Measurements from ENCODE around the gene LOXL1.

Gene LOXL1

DNA sequence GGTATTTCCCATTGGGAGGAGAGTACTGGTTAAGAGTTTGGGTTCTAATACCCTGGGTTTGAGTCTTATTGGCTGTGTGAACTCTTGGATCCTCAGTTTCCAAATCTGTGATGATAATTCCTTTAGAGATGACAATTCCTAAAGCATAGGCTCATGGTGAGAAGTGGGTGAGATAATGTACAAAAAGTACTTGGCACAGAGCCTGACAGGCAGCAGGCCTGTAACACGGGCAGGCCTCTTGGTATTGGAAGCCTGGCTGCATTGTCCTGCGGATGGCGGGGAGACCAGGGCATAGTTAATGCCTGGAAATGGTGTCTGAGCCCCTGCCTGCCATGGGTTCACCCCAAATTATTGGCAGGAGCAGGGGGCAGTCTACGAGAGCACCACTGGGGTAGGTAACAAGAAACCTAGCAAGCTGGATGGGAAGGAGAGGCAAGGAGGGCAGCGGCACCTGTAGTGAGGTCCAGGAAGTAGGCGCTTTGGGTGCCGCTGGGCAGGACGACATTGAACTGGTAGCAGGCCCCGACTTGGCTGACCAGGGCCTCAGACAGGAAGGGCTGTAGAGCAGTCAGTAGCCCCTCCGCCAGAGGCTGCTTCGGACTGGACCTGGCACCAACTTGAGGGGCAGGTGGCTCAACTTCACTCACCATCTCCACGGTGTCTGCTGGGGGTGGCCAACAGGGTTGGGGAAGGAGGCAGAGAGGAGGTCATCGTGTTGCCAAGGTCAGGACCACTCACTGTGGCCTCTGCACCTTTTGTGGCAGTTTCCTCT is 58.1 kb downstream of the LOXL1 start:
- peaks cover 21% of the 10 kb centered on the region for H3K4me1 Mint-ChIP-seq (ENCODE audit: low read depth)
- no peaks in the 10 kb centered on the region for H3K27me3 Mint-ChIP-seq (ENCODE audit: low read depth)
- no peak overlapping the region for H3K27ac Mint-ChIP-seq
- H3K36me3 Mint-ChIP-seq (ENCODE audit: low read depth), result peaks cover 7% of the 10 kb centered on the region
- H3K4me3 Mint-ChIP-seq, result no peak overlapping the region
- DNase-seq (ENCODE audit: low spot score), result no peak
- H3K9me3 Mint-ChIP-seq, result no peaks in the 10 kb centered on the region

DNA sequence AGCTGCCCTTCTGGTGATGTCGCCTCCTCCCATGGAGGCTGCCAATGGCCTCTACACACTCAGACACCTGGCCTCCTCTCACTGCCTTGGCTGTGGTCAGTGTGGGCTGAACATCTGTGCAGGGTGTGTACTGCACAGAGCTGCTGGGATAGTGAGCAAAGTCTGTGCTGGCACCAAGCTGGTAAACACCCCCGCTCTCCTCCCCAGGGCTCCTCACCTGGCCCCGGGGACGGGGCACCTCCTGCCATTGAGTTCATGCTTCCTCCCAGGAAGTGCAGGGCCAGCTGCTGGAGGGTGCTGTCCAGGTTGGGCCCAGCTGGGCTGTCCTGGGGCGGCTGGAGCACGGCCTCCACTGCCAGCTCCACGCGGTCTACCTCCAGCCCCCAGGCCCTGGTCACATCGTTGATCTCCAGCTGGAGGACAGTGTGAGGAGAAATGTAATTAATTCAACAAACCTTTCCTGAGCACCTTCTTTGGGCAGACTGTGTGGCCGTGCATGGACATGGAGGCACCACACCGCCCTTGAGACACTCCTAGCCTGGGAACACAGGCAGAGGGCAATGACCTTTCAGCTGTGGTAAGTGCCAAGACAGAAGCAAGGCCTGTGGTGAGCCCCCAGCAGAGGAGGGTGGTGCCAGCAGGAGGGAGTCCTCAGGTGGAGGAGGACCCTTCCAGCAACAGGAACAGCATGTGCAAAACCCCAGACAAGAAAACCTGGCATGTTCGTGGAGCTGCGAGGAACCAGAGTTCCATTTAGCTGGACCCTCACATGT is 59.0 kb downstream of the LOXL1 start:
- Mint-ChIP-seq H3K9me3 (no peaks in the 10 kb centered on the region), H3K36me3 (ENCODE audit: low read depth) (peaks cover 7% of the 10 kb centered on the region), H3K27me3 (ENCODE audit: low read depth) (no peaks in the 10 kb centered on the region), H3K4me1 (ENCODE audit: low read depth) (peaks cover 23% of the 10 kb centered on the region), H3K27ac (peak overlapping the region; percentile 35), H3K4me3 (no peak overlapping the region)
- no peak for DNase-seq (ENCODE audit: low spot score)

- DNase-seq (ENCODE audit: low spot score), result no peak
- Mint-ChIP-seq H3K27ac (peak overlapping the region; percentile 31), H3K4me1 (ENCODE audit: low read depth) (peaks cover 19% of the 10 kb centered on the region), H3K4me3 (no peak overlapping the region), H3K27me3 (ENCODE audit: low read depth) (no peaks in the 10 kb centered on the region), H3K9me3 (no peaks in the 10 kb centered on the region), H3K36me3 (ENCODE audit: low read depth) (peaks cover 7% of the 10 kb centered on the region)
Measured at GRCh38 chr15:73986055-73986775, 60.0 kb downstream of the LOXL1 start.

- no peak for DNase-seq (ENCODE audit: low spot score)
- peaks cover 7% of the 10 kb centered on the region for H3K36me3 Mint-ChIP-seq (ENCODE audit: low read depth)
- no peaks in the 10 kb centered on the region for H3K9me3 Mint-ChIP-seq
- no peaks in the 10 kb centered on the region for H3K27me3 Mint-ChIP-seq (ENCODE audit: low read depth)
- peaks cover 17% of the 10 kb centered on the region for H3K4me1 Mint-ChIP-seq (ENCODE audit: low read depth)
- H3K4me3 Mint-ChIP-seq, result no peak overlapping the region
- no peak overlapping the region for H3K27ac Mint-ChIP-seq
Measured at GRCh38 chr15:73986776-73987056, 60.5 kb downstream of the LOXL1 start.

GRCh38 chr15:73987250-73987649 is 61.0 kb downstream of the LOXL1 start:
- no peaks in the 10 kb centered on the region for H3K27me3 Mint-ChIP-seq (ENCODE audit: low read depth)
- DNase-seq (ENCODE audit: low spot score), result no peak
- peaks cover 12% of the 10 kb centered on the region for H3K4me1 Mint-ChIP-seq (ENCODE audit: low read depth)
- no peak overlapping the region for H3K27ac Mint-ChIP-seq
- H3K4me3 Mint-ChIP-seq, result no peak overlapping the region
- H3K36me3 Mint-ChIP-seq (ENCODE audit: low read depth), result peaks cover 7% of the 10 kb centered on the region
- no peaks in the 10 kb centered on the region for H3K9me3 Mint-ChIP-seq

GRCh38 chr15:73987681-73988444 is 61.6 kb downstream of the LOXL1 start:
- Mint-ChIP-seq H3K4me1 (ENCODE audit: low read depth) (peaks cover 15% of the 10 kb centered on the region), H3K36me3 (ENCODE audit: low read depth) (peaks cover 7% of the 10 kb centered on the region), H3K4me3 (no peak overlapping the region), H3K9me3 (no peaks in the 10 kb centered on the region), H3K27me3 (ENCODE audit: low read depth) (no peaks in the 10 kb centered on the region), H3K27ac (no peak overlapping the region)
- DNase-seq (ENCODE audit: low spot score), result no peak

GRCh38 chr15:73988445-73988969 is 62.2 kb downstream of the LOXL1 start:
- Mint-ChIP-seq H3K9me3 (no peaks in the 10 kb centered on the region), H3K4me1 (ENCODE audit: low read depth) (peaks cover 18% of the 10 kb centered on the region), H3K36me3 (ENCODE audit: low read depth) (peaks cover 7% of the 10 kb centered on the region), H3K27me3 (ENCODE audit: low read depth) (no peaks in the 10 kb centered on the region), H3K27ac (no peak overlapping the region), H3K4me3 (no peak overlapping the region)
- DNase-seq (ENCODE audit: low spot score), result no peak

- DNase-seq (ENCODE audit: low spot score), result no peak
- no peaks in the 10 kb centered on the region for H3K27me3 Mint-ChIP-seq (ENCODE audit: low read depth)
- H3K4me3 Mint-ChIP-seq, result no peak overlapping the region
- H3K27ac Mint-ChIP-seq, result no peak overlapping the region
- H3K36me3 Mint-ChIP-seq (ENCODE audit: low read depth), result peaks cover 5% of the 10 kb centered on the region
- H3K9me3 Mint-ChIP-seq, result no peaks in the 10 kb centered on the region
- peaks cover 25% of the 10 kb centered on the region for H3K4me1 Mint-ChIP-seq (ENCODE audit: low read depth)
Measured at GRCh38 chr15:73989001-73989798, 62.9 kb downstream of the LOXL1 start.

- Mint-ChIP-seq H3K27ac (no peak overlapping the region), H3K4me1 (ENCODE audit: low read depth) (peaks cover 29% of the 10 kb centered on the region), H3K4me3 (peak overlapping the region; percentile 84), H3K9me3 (no peaks in the 10 kb centered on the region), H3K27me3 (ENCODE audit: low read depth) (no peaks in the 10 kb centered on the region), H3K36me3 (ENCODE audit: low read depth) (peaks cover 8% of the 10 kb centered on the region)
- DNase-seq (ENCODE audit: low spot score), result no peak
Measured at GRCh38 chr15:73990250-73991005, 64.2 kb downstream of the LOXL1 start.

- Mint-ChIP-seq H3K4me1 (ENCODE audit: low read depth) (peaks cover 33% of the 10 kb centered on the region), H3K4me3 (peak overlapping the region; percentile 84)
Measured at GRCh38 chr15:73991260-73991659, 65.0 kb downstream of the LOXL1 start.

DNA sequence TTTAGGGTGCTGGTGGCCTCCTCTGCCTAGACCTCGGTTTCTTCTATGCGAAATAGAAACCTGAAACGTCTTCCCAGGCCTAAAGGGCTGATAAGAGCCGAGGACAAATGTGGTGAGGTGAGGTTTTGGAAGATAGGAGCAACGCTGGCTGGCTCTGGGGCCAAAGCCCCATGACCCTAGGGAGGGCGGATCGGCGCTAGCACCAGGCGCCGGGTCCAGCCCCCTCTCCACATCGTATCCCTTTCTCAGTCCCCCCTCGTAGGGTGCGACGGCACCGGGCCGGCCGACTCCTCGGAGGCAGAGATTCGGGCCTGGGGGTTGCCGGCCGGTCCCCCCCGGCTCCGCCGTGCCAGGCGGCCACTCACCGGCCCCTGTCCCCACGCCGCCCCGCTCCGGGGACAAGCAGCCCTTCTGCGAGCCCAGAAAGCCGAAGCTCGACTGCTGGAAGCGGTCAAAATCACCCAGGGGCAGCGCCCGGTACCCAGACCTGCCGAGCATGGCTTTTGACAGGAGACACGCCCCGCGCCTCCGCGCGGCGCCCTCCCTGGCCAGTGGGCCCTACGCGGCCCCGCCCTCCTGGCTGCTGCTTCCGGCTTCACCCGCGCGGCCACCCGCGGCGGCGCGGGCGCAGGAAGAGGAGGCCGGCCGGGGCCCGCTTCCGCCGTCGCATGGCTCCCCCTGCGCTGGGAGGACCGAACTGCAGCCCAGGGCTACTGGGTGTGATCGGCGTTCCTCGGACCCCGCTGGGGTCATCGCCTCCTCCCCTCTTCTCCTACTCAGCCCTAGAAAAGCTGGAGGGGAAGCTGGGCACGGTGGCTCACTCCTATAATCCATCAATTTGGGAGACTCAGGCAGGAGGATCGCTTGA is 65.7 kb downstream of the LOXL1 start, which contains the start of gene STOML1:
TSS of gene STOML1 (minus strand) at position 570 of the 868 bp plus-strand sequence. CDS start at position 498, 72 bp downstream.
- H3K4me3 Mint-ChIP-seq, result peak within 1 kb of the TSS; percentile 84
- H3K27ac Mint-ChIP-seq, result peak within 1 kb of the TSS; percentile 78
- peak; percentile 97 for DNase-seq (ENCODE audit: low spot score)
- peaks cover 39% of the 10 kb centered on the region for H3K4me1 Mint-ChIP-seq (ENCODE audit: low read depth)
- H3K36me3 Mint-ChIP-seq (ENCODE audit: low read depth), result peaks cover 11% of the 10 kb centered on the region
- H3K27me3 Mint-ChIP-seq (ENCODE audit: low read depth), result no peaks in the 10 kb centered on the region
- no peaks in the 10 kb centered on the region for H3K9me3 Mint-ChIP-seq

More at GRCh38 chr15:73991260-73991659, 65.0 kb downstream of the LOXL1 start:
- Mint-ChIP-seq H3K27ac (peak overlapping the region; percentile 39), H3K36me3 (ENCODE audit: low read depth) (peaks cover 10% of the 10 kb centered on the region), H3K27me3 (ENCODE audit: low read depth) (no peaks in the 10 kb centered on the region), H3K9me3 (no peaks in the 10 kb centered on the region)
- DNase-seq (ENCODE audit: low spot score), result no peak

DNA sequence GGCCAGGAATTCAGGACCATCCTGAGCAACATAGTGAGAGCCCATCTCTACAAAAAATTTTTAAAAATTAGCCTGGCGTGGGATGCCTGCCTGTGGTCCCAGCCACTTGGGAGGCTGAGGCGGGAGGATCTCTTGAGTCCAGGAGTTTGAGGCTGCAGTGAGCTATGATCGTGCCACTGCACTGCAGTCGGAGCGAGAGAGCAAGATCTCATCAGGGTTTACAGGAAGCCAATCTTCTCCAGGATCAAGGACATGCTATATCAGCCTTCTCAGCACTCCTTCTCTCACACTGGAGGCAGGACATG is 66.3 kb downstream of the LOXL1 start:
- Mint-ChIP-seq H3K27me3 (ENCODE audit: low read depth) (no peaks in the 10 kb centered on the region), H3K9me3 (no peaks in the 10 kb centered on the region), H3K4me3 (peak overlapping the region; percentile 80), H3K4me1 (ENCODE audit: low read depth) (peaks cover 45% of the 10 kb centered on the region), H3K27ac (peak overlapping the region; percentile 78), H3K36me3 (ENCODE audit: low read depth) (peaks cover 17% of the 10 kb centered on the region)
- no peak for DNase-seq (ENCODE audit: low spot score)

Data from T-helper 2 cell treated with Interferon-gamma antibody and Interleukin-4, amounts not matched to agents 5 μg/mL and 100 μg/mL, for 36 hours (primary cell).